NCI-H1930 (cell line): ENCODE data around the gene NELFCD.
"Not testable (repeated sequence)": the region's sequence is repeated elsewhere in the genome, so short reads cannot be mapped to it uniquely, and the experiment has no call there.

Experiments used
- DNase-seq, 2 experiments: peaks; one replicate each; lab custom pipeline; 2025; lab: John Stamatoyannopoulos, UW

NELFCD gene

DNA sequence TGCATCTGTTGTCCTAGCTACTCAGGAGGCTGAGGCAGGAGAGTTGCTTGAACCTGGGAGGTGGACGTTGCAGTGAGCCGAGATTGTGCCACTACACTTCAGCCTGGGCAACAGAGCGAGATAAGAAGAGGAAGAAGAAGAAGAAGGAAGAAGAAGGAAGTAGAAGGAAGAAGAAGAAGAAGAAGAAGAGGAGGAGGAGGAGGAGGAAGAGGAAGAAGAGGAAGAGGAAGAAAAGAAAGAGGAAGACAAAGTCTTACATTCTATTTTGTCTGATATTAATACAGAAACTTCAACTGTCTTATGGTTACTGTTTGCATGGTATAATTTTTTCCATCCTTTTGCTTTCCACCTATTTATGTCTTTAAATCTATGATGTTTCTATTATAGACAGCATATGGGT is 7.2 kb upstream of the NELFCD start:
- DNase-seq: no peak

DNA sequence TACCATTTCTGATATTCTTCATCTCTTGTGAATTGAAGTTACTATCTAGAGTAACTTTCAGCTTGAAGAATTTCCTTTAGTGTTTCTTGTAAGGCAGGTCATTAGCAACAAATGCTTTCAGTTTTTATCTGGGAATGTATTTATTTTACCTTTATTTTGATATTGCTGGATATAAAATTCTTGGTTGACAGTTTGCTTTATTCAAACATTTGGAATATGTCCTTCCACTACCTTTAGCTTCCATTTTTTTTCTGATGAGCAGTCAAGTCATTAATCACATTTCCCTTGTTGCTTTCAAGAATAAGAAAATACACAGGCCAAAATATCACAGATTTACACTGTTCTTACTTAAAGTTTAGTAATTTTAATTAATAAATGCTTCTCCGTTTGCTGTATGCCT is 5.7 kb upstream of the NELFCD start:
- no peak for DNase-seq

DNA sequence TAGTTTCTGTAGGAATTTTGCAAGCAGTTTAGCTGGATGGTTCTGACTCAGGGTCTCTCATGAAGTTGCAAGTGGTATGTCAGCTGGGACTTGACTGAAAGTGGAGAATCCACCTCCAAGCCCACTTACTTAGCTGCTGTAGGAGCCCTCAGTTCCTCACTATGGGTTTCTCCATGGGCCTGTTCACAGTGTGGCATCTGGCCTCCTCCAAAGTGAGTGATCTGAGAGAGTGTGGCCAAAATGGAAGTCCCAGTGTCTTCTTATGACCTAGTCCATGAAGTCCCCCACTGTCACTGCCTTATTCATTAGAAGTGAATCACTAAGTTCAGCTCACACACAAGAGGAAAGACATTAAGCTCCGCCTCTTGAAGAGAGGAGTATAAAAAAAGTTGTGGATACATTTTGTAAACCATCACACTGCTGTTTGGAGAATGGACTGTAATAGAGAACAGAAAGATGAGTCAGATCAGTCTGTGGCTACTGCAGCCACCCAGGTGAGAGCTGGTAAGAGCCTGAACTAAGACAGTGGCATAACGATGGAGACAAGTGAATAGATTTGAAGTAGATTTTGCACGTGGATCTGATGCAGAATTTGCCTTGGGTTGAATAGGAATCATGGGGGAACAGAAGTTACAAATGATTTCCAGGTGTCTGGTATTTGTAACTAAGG is 4.9 kb upstream of the NELFCD start:
- no peak for DNase-seq

GRCh38 chr20:58978351-58979190 is 2.5 kb upstream of the NELFCD start:
- no peak for DNase-seq

DNA sequence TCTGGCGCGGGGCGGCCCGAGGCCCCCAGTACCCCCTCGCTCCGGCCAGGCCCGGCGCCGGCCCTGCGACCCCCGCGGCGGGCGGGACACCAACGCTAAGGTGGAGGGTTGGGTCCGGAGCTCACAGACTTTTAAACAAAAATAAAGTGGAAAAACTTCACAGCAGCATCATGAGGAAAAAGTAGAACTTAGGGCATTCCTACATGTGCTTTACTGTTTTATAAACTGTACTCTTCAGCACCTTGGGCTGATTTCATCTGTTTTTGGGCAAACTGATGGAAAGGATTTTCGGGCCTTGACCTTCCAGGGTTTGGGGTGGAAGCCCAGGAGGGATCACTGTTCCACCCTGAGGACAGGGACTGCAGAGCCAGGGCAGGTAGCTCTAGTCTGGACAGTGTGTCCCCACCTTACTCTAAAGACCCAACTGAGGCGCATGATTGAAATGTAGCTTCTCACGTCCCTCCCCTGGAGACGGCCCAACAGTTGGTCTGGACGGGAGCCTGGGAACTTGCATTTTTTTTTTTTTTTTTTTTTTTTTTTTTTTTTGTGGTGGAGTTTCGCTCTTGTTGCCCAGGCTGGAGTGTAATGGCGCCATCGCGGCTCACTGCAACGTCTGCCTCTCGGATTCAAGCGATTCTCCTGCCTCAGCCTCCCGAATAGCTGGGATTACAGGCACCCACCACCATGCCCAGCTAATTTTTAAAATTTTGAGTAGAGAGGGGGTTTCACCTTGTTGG is 740 bp downstream of the NELFCD start:
- no peak for DNase-seq

- no peak for DNase-seq
Measured at GRCh38 chr20:58982406-58983114, 1.5 kb downstream of the NELFCD start.

GRCh38 chr20:58983115-58983468 is 2.0 kb downstream of the NELFCD start:
- DNase-seq: not testable (repeated sequence)

- DNase-seq: no peak
Measured at GRCh38 chr20:58984691-58985090, 3.6 kb downstream of the NELFCD start.

GRCh38 chr20:58985656-58986055 is 4.6 kb downstream of the NELFCD start:
- no peak for DNase-seq

DNA sequence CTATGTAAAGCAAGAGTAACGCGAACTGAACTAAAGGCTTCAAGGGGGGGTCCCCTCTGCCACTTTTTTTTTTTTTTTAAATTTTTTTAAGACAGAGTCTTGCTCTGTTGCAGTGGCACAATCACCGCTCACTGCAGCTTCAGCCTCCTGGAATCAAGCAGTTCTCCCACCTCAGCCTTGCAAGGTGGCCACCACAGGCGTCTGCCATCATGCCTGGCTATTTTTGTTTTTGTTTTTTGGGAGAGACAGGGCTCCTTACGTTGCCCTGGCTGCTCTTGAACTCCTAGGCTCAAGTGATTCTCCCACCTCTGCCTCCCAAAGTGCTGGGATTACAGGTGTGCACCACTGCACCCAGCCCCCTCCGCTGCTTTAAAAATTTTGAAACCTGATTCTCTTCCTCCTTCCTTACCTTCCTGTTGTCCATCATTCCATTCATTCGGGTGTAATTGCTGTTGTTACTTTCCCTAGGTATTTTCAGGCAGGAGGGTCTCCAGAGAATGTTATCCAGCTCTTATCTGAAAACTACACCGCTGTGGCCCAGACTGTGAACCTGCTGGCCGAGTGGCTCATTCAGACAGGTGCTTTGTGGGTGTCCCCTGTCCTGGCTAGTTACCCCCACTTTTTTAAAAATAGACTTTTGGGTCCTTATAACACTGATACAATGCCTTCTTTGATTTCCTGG is 5.4 kb downstream of the NELFCD start:
- DNase-seq: no peak

- DNase-seq: no peak
Measured at GRCh38 chr20:58986968-58987517, 6.0 kb downstream of the NELFCD start.

- DNase-seq: no peak
Measured at GRCh38 chr20:58987790-58988564, 6.9 kb downstream of the NELFCD start.

GRCh38 chr20:58988565-58988882 is 7.5 kb downstream of the NELFCD start:
- DNase-seq: no peak

DNA sequence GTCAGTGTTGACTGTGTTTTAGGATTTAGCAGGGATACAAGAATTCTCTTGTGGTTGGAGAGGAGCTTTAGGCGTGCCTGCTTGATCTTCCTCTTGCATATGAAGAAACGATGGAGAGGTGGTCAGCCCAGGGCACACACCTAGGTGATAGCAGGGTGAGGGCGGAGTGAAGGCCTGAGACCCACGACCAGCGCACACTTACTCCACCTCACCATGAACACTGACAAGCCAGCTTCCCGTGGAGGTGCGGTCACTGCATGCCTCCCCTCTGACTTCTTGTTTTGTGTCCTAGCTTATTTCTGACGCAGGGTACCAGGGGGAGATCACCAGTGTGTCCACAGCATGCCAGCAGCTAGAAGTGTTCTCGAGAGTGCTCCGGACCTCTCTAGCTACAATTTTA is 8.1 kb downstream of the NELFCD start:
- DNase-seq: no peak

- DNase-seq: no peak
Measured at GRCh38 chr20:58990651-58991445, 9.8 kb downstream of the NELFCD start.

GRCh38 chr20:58991715-58992114 is 10.7 kb downstream of the NELFCD start:
- no peak for DNase-seq

GRCh38 chr20:58992911-58993310 is 11.9 kb downstream of the NELFCD start:
- no peak for DNase-seq

DNA sequence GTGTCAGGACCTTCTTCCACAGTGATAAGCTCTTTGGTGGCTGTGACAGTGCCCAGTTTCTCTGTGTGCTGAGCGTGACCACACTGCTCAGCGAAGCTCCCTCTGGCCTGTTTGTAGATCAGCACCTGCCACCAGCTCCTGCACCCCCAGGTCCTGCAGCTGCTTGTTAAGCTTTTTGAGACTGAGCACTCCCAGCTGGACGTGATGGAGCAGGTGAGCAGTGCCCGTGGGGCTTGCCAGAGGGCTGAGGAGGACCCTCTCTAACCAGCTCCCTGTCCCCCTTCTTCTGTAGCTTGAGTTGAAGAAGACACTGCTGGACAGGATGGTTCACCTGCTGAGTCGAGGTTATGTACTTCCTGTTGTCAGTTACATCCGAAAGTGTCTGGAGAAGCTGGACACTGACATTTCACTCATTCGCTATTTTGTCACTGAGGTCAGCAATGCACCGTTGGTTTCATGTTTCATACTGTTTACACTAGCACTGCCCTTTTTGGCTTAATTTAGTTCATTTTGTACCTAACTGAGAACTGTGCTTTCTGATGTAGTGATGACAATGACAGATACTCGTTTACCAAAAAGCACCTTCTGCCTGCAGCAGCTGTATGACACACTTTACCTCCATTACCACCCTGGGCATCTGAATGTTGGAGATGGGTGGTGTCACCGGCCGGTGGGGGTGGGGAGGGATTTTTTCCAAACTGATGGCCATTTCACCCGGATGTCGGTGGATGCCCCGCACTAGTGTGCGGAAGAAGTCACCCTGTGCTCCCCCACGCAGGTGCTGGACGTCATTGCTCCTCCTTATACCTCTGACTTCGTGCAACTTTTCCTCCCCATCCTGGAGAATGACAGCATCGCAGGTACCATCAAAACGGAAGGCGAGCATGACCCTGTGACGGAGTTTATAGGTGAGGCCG is 12.5 kb downstream of the NELFCD start:
- no peak for DNase-seq
